Fibroblast of pulmonary artery (primary cell): ENCODE data around the gene NGDN.

ENCODE experiments used
- DNase-seq: peaks from one replicate; pipeline ENCODE4 v3.0.0-alpha.2; 2010; ENCODE audit warnings: low read depth
- H3K4me3 ChIP-seq: replicated peaks from 2 replicates; pipeline ENCODE4 v1.5.1; 2011; ENCODE audit warnings: low read depth, mild to moderate bottlenecking, control low read depth, low read length, moderate library complexity
- CTCF ChIP-seq: IDR thresholded peaks from 2 replicates; pipeline ENCODE4 v1.5.1; 2011; ENCODE audit warnings: mild to moderate bottlenecking, control low read depth, low read length, inconsistent platforms; ENCODE audit errors: missing control alignments

Gene NGDN

GRCh38 chr14:23513005-23513817 lies 43.7 kb downstream of the NGDN start:
- TF ChIP-seq CTCF: no peak
- no peak for DNase-seq
- H3K4me3 ChIP-seq: no peak overlapping the region

GRCh38 chr14:23513818-23514643 lies 44.5 kb downstream of the NGDN start:
- TF ChIP-seq CTCF: no peak
- no peak for DNase-seq
- no peak overlapping the region for H3K4me3 ChIP-seq

GRCh38 chr14:23514644-23514957 lies 45.1 kb downstream of the NGDN start:
- H3K4me3 ChIP-seq: no peak overlapping the region
- TF ChIP-seq CTCF: no peak
- DNase-seq: no peak

GRCh38 chr14:23517650-23518326 lies 48.3 kb downstream of the NGDN start:
- TF ChIP-seq CTCF: no peak
- no peak for DNase-seq
- H3K4me3 ChIP-seq: no peak overlapping the region

GRCh38 chr14:23518709-23519108 lies 49.2 kb downstream of the NGDN start:
- no peak for DNase-seq
- no peak overlapping the region for H3K4me3 ChIP-seq
- TF ChIP-seq CTCF: no peak

- no peak overlapping the region for H3K4me3 ChIP-seq
- TF ChIP-seq CTCF: no peak
- DNase-seq: no peak
Measured at GRCh38 chr14:23520899-23521533, 51.5 kb downstream of the NGDN start.
